Mammary epithelial cell (primary cell): ENCODE results near the gene CSMD2.

Source experiments
- CTCF ChIP-seq, 2 donors: IDR thresholded peaks in 1 of 2; conservative IDR thresholded peaks in 1 of 2; 2 replicates each; pipeline ENCODE4 v1.5.1; 2011 to 2012; ENCODE audit warnings: inconsistent platforms in 2 of 2, low read length in 2 of 2, mild to moderate bottlenecking in 2 of 2, control low read depth in 1 of 2, low read depth in 1 of 2; ENCODE audit not compliant: insufficient read depth in 1 of 2; ENCODE audit errors: extremely low read depth in 1 of 2
- EZH2 ChIP-seq: IDR thresholded peaks from 2 replicates; pipeline ENCODE4 v1.6.1; 2012; ENCODE audit warnings: low read length, inconsistent platforms, borderline replicate concordance

GRCh38 chr1:33516428-33516827 lies 648.6 kb downstream of the CSMD2 start:
- TF ChIP-seq CTCF (conservative IDR thresholded peaks at IDR 0.05 in 1 of 2, IDR thresholded peaks at IDR 0.05 in 1 of 2; ENCODE audit: extremely low read depth in 1 of 2, insufficient read depth in 1 of 2, low read depth in 1 of 2, low read length in 2 of 2) (no peak), EZH2 (no peak)
